BE2C (cell line): ENCODE results near the gene CPNE4.

ENCODE experiments used
- DNase-seq: peaks from one replicate; pipeline ENCODE4 v3.0.0-alpha.2; 2020
- H3K27me3 ChIP-seq: fragments of 250-450 bp; sonication (Bioruptor Pico); 2 replicates; pipeline ENCODE4 v1.5.1; 2020; ENCODE audit warnings: mild to moderate bottlenecking
- H3K36me3 ChIP-seq: fragments of 250-450 bp; sonication (Bioruptor Pico); 2 replicates; pipeline ENCODE4 v1.5.1; 2020; ENCODE audit warnings: mild to moderate bottlenecking
- H3K4me1 ChIP-seq: fragments of 250-450 bp; sonication (Bioruptor Pico); 2 replicates; pipeline ENCODE4 v1.5.1; 2020
- H3K4me3 ChIP-seq: 2 replicates; pipeline ENCODE4 v1.5.1; 2011; ENCODE audit warnings: low read depth, low read length
- H3K9me3 ChIP-seq: fragments of 250-450 bp; sonication (Bioruptor Pico); 2 replicates; pipeline ENCODE4 v1.5.1; 2020
- CTCF ChIP-seq: IDR thresholded peaks from 2 replicates; pipeline ENCODE4 v1.5.1; 2012; ENCODE audit warnings: mild to moderate bottlenecking, low read depth, low read length

The CPNE4 gene

GRCh38 chr3:131537531-131537930, 497.3 kb downstream of the CPNE4 start:
- Histone ChIP-seq H3K4me3 (no peak overlapping the region), H3K4me1 (peaks cover 7% of the 10 kb centered on the region), H3K27me3 (no peaks in the 10 kb centered on the region), H3K9me3 (peaks cover 4% of the 10 kb centered on the region; the same call in 1 of the 2 replicates), H3K36me3 (no peaks in the 10 kb centered on the region)
- no peak for TF ChIP-seq CTCF
- no peak for DNase-seq

- Histone ChIP-seq H3K4me3 (no peak overlapping the region), H3K4me1 (peaks cover 7% of the 10 kb centered on the region), H3K36me3 (no peaks in the 10 kb centered on the region), H3K27me3 (no peaks in the 10 kb centered on the region), H3K9me3 (peaks cover 4% of the 10 kb centered on the region; the same call in 1 of the 2 replicates)
- TF ChIP-seq CTCF = no peak
- DNase-seq = no peak
Observed at GRCh38 chr3:131535596-131535995, 499.2 kb downstream of the CPNE4 start.

- TF ChIP-seq CTCF = no peak
- H3K4me3 ChIP-seq = no peak overlapping the region
- H3K4me1 ChIP-seq = peaks cover 7% of the 10 kb centered on the region
- H3K27me3 ChIP-seq = no peaks in the 10 kb centered on the region
- H3K36me3 ChIP-seq = no peaks in the 10 kb centered on the region
- DNase-seq = no peak
- peaks cover 4% of the 10 kb centered on the region; the same call in 1 of the 2 replicates for H3K9me3 ChIP-seq
Observed at GRCh38 chr3:131535131-131535530, 499.7 kb downstream of the CPNE4 start.

GRCh38 chr3:131532645-131533044, 502.2 kb downstream of the CPNE4 start:
- no peaks in the 10 kb centered on the region for H3K27me3 ChIP-seq
- TF ChIP-seq CTCF = no peak
- no peaks in the 10 kb centered on the region for H3K9me3 ChIP-seq
- no peak overlapping the region for H3K4me3 ChIP-seq
- DNase-seq = no peak
- no peaks in the 10 kb centered on the region for H3K36me3 ChIP-seq
- H3K4me1 ChIP-seq = no peaks in the 10 kb centered on the region

- no peak for TF ChIP-seq CTCF
- Histone ChIP-seq H3K4me3 (no peak overlapping the region), H3K36me3 (no peaks in the 10 kb centered on the region), H3K9me3 (no peaks in the 10 kb centered on the region), H3K27me3 (no peaks in the 10 kb centered on the region), H3K4me1 (no peaks in the 10 kb centered on the region)
- no peak for DNase-seq
Observed at GRCh38 chr3:131530843-131531242, 504.0 kb downstream of the CPNE4 start.

GRCh38 chr3:131530388-131530787, 504.4 kb downstream of the CPNE4 start:
- no peak for TF ChIP-seq CTCF
- H3K9me3 ChIP-seq = no peaks in the 10 kb centered on the region

More at GRCh38 chr3:131530388-131530787, 504.4 kb downstream of the CPNE4 start:
- Histone ChIP-seq H3K27me3 (no peaks in the 10 kb centered on the region), H3K4me3 (no peak overlapping the region), H3K36me3 (no peaks in the 10 kb centered on the region), H3K4me1 (no peaks in the 10 kb centered on the region)
- DNase-seq = no peak
